Liver (tissue), 9 donors: ENCODE data around the gene MYO7B. TPM values are rescaled to one million over a fixed set of nuclear protein-coding genes. Genes with fewer than 3 reads are reported as not detected.

ENCODE experiments used
- DNase-seq: peaks from one replicate; pipeline ENCODE4 v3.0.0-alpha.2; 2017; ENCODE audit warnings: low spot score
- H3K27ac ChIP-seq, 2 donors: one replicate each; pipeline ENCODE4 v1.7.0; 2013; ENCODE audit warnings: inconsistent platforms in 2 of 2, low read length in 2 of 2, control low read depth in 1 of 2, low read depth in 1 of 2, mild to moderate bottlenecking in 1 of 2
- H3K27me3 ChIP-seq, 4 donors: one replicate each; pipeline versions ENCODE4 v1.6.1 to v1.7.0; 2013; ENCODE audit warnings: low read length in 3 of 4, inconsistent platforms in 1 of 4, mild to moderate bottlenecking in 1 of 4, moderate library complexity in 1 of 4; ENCODE audit not compliant: control insufficient read depth in 4 of 4, insufficient read depth in 4 of 4
- H3K36me3 ChIP-seq, 4 donors: one replicate each; pipeline versions ENCODE4 v1.6.1 to v1.7.0; 2013; ENCODE audit warnings: low read length in 3 of 4, mild to moderate bottlenecking in 3 of 4, low read depth in 1 of 4, moderate library complexity in 1 of 4; ENCODE audit not compliant: control insufficient read depth in 4 of 4, insufficient read depth in 3 of 4
- H3K4me1 ChIP-seq, 4 donors: one replicate each; pipeline versions ENCODE4 v1.6.1 to v1.7.0; 2013; ENCODE audit warnings: low read length in 3 of 4, mild to moderate bottlenecking in 3 of 4, moderate library complexity in 1 of 4; ENCODE audit not compliant: control insufficient read depth in 4 of 4, insufficient read depth in 4 of 4
- H3K4me3 ChIP-seq, 3 donors: one replicate each; pipeline versions ENCODE4 v1.6.1 to v1.7.0; 2013; ENCODE audit warnings: low read length in 3 of 3, control low read depth in 1 of 3, low read depth in 1 of 3, mild to moderate bottlenecking in 1 of 3
- H3K9ac ChIP-seq, 2 donors: one replicate each; pipeline ENCODE4 v1.7.0; 2013; ENCODE audit warnings: low read length in 2 of 2, mild to moderate bottlenecking in 2 of 2, moderate library complexity in 2 of 2, control low read depth in 1 of 2, low read depth in 1 of 2
- H3K9me3 ChIP-seq, 4 donors: one replicate each; pipeline versions ENCODE4 v1.6.1 to v1.7.0; 2013; ENCODE audit warnings: low read length in 3 of 4; ENCODE audit not compliant: control insufficient read depth in 4 of 4
- FOXA1 ChIP-seq: IDR thresholded peaks from 2 replicates; pipeline ENCODE4 v1.6.1; 2016; ENCODE audit warnings: antibody characterized with exemption
- FOXA2 ChIP-seq: IDR thresholded peaks from 2 replicates; pipeline ENCODE4 v1.6.1; 2016; ENCODE audit warnings: antibody characterized with exemption
- GABPA ChIP-seq, 2 donors: IDR thresholded peaks in 1 of 2; conservative IDR thresholded peaks in 1 of 2; 2 replicates each; pipeline ENCODE4 v1.6.1; 2016; ENCODE audit warnings: antibody characterized with exemption in 2 of 2, mild to moderate bottlenecking in 1 of 2, moderate library complexity in 1 of 2
- HNF4A ChIP-seq, 2 donors: conservative IDR thresholded peaks; 2 replicates each; pipeline ENCODE4 v1.6.1; 2016; ENCODE audit warnings: antibody characterized with exemption in 2 of 2, mild to moderate bottlenecking in 2 of 2
- HNF4G ChIP-seq: IDR thresholded peaks from 2 replicates; pipeline ENCODE4 v1.6.1; 2016; ENCODE audit warnings: antibody characterized with exemption
- JUND ChIP-seq, 2 donors: IDR thresholded peaks; 2 replicates each; pipeline ENCODE4 v1.6.1; 2016; ENCODE audit warnings: antibody characterized with exemption in 2 of 2
- NR2F2 ChIP-seq: IDR thresholded peaks from 2 replicates; pipeline ENCODE4 v1.6.1; 2016; ENCODE audit warnings: antibody characterized with exemption
- RAD21 ChIP-seq, 2 donors: IDR thresholded peaks; 2 replicates each; pipeline ENCODE4 v1.6.1; 2016; ENCODE audit warnings: antibody characterized with exemption in 2 of 2, mild to moderate bottlenecking in 2 of 2
- RXRA ChIP-seq, 2 donors: IDR thresholded peaks; 2 replicates each; pipeline ENCODE4 v1.6.1; 2017 to 2018; ENCODE audit warnings: antibody characterized with exemption in 2 of 2, mild to moderate bottlenecking in 1 of 2
- SP1 ChIP-seq: IDR thresholded peaks from 2 replicates; pipeline ENCODE4 v1.6.1; 2018; ENCODE audit warnings: antibody characterized with exemption, mild to moderate bottlenecking
- TAF1 ChIP-seq: conservative IDR thresholded peaks from 2 replicates; pipeline ENCODE4 v1.6.1; 2016; ENCODE audit warnings: antibody characterized with exemption, mild to moderate bottlenecking
- YY1 ChIP-seq: IDR thresholded peaks from 2 replicates; pipeline ENCODE4 v1.6.1; 2016; ENCODE audit warnings: antibody characterized with exemption, mild to moderate bottlenecking
- WGBS: extraction: QIAGEN DNeasy Blood & Tissue Kit; methylation state at CpG from one replicate; pipeline ENCODE4 v1.1.7; 2013; 5-methylcytosine and 5-hydroxymethylcytosine counted together
- polyA plus RNA-seq, 2 donors: library from polyadenylated mRNA; stranded (reverse) in 1 of 2; unstranded in 1 of 2; fragments of 200-250 nt in 1 of 2; fragments of >200 nt in 1 of 2; fragmentation: Nextera tagmentation in 1 of 2; extraction: Ambion mirVana in 1 of 2; gene quantifications; one replicate each; pipeline versions ENCODE4 v1.2.1 to v1.2.3, GENCODE V29; 2013 to 2015
- total RNA-seq, 2 donors: library from RNA; depleted of rRNA; stranded (reverse); fragments of >200 nt; gene quantifications; one replicate each; pipeline ENCODE4 v1.2.3, GENCODE V29; 2014
- TF ChIP-seq, protein P1 (sequence below): IDR thresholded peaks from 2 replicates; pipeline ENCODE4 v1.6.1; 2016; ENCODE audit warnings: antibody characterized with exemption, mild to moderate bottlenecking
- TF ChIP-seq, protein P2 (sequence below): fragments of 150-350 bp; IDR thresholded peaks from 2 replicates; pipeline ENCODE4 v1.5.1; 2017; ENCODE audit warnings: improper control_type of control experiment, low read depth, low read length; ENCODE audit not compliant: missing input control
- TF ChIP-seq, protein P3 (sequence below): IDR thresholded peaks from 2 replicates; pipeline ENCODE4 v1.6.1; 2016; ENCODE audit warnings: antibody characterized with exemption
- TF ChIP-seq, protein P4 (sequence below): IDR thresholded peaks from 2 replicates; pipeline ENCODE4 v1.6.1; 2016; ENCODE audit warnings: antibody characterized with exemption
- TF ChIP-seq, protein P5 (sequence below): IDR thresholded peaks from 2 replicates; pipeline ENCODE4 v1.6.1; 2016; ENCODE audit warnings: antibody characterized with exemption
- donor health status: healthy.
- donor health status: healthy.
- donor health status: healthy.
- donor health status: healthy.
- donor health status: healthy.

The MYO7B gene
- total and polyA plus RNA-seq, 4 donors, result 0.15 to 1.1 (median 0.64) TPM

DNA sequence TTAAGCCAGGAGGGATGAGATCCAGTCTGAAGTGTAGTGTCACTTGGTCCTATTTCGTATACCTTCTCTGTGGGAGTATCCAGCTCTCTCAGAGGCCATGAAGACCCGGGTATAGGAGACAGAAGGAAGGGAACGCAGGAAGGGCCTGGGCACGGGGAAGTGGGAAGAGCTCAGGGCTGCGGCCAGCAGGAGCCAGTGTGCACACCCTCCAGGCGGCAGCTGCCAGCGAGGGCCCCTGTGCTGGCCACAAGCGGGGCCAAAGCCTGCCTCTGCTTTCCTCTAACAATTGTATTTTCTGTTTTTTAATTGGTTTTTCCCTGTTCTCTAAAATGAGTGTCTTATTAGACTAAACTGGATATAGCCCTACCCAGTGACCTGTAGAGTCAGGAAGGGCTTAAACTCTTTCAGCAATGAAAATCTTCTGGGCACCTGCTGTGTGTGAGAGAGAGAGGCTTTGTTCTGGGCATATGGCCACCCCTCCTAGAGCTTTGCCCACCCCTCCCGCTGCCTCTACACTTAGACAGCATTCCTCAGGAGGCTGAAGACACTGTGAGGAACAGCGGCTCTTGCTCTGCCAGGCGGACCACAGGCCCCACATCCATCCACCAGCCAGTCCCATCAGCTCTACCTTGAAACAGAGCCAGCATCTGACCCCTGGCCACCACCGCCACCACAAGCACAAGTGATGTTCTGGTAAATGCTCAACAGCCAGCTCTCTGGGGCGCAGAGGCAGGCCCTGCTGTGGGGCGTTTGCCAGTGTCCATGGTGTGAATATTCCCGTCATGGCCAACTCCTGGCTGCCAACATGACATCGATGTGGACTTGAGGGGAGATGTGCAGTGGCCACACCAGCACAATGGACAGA lies 120.0 kb downstream of the MYO7B start:
- 91% methylated on average over 16 of the region's 16 CpGs for WGBS
- Histone ChIP-seq H3K27me3 (no peaks in the 10 kb centered on the region), H3K4me3 (no peak overlapping the region), H3K36me3 (peaks cover 0 to 14% (median 1%) of the 10 kb centered on the region in 4 donors), H3K9ac (no peak overlapping the region), H3K9me3 (no peaks in the 10 kb centered on the region), H3K27ac (no peak overlapping the region), H3K4me1 (peaks cover 0 to 7% (median 0%) of the 10 kb centered on the region in 4 donors)
- DNase-seq, result no peak
- TF ChIP-seq, protein P1, sequence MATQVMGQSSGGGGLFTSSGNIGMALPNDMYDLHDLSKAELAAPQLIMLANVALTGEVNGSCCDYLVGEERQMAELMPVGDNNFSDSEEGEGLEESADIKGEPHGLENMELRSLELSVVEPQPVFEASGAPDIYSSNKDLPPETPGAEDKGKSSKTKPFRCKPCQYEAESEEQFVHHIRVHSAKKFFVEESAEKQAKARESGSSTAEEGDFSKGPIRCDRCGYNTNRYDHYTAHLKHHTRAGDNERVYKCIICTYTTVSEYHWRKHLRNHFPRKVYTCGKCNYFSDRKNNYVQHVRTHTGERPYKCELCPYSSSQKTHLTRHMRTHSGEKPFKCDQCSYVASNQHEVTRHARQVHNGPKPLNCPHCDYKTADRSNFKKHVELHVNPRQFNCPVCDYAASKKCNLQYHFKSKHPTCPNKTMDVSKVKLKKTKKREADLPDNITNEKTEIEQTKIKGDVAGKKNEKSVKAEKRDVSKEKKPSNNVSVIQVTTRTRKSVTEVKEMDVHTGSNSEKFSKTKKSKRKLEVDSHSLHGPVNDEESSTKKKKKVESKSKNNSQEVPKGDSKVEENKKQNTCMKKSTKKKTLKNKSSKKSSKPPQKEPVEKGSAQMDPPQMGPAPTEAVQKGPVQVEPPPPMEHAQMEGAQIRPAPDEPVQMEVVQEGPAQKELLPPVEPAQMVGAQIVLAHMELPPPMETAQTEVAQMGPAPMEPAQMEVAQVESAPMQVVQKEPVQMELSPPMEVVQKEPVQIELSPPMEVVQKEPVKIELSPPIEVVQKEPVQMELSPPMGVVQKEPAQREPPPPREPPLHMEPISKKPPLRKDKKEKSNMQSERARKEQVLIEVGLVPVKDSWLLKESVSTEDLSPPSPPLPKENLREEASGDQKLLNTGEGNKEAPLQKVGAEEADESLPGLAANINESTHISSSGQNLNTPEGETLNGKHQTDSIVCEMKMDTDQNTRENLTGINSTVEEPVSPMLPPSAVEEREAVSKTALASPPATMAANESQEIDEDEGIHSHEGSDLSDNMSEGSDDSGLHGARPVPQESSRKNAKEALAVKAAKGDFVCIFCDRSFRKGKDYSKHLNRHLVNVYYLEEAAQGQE, result no peak

DNA sequence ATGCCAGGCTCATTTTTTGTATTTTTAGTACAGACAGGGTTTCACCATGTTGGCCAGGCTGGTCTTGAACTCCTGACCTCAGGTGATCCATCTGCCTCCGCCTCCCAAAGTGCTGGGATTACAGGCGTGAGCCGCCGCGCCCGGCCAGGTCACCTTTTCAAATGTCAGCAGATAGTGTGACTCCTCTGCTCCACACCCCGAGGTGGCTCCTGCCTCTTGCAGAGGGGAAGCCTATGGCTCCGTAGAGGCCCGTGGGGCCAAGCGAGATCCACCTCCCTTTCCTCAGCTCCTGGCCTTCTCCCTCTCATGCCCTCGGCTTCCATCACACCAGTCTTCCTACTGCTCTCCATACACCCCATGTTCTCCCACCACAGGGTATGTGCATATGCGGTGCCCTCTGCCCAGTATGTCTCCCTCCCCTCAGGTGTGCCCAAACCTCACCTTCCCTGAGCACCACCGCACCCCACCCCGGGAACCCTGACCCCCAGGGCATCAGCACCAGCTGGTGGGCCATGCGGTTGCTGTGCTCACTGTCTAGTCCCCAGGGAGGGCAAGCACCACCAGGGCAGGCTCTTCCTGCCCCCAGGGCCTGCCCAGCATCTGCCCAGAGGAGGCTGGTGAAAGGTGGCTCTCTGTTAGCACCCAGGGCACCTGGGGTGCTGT lies 121.2 kb downstream of the MYO7B start:
- peaks cover under 1 to 9% (median 4%) of the 10 kb centered on the region in 4 donors for H3K4me1 ChIP-seq
- TF ChIP-seq RXRA (IDR thresholded peaks at IDR 0.05) (no peak), FOXA1 (no peak), HNF4A (conservative IDR thresholded peaks at IDR 0.05) (no peak), RAD21 (IDR thresholded peaks at IDR 0.05) (no peak), NR2F2 (no peak), JUND (IDR thresholded peaks at IDR 0.05) (no peak), HNF4G (no peak), SP1 (no peak), YY1 (no peak), FOXA2 (no peak), TAF1 (no peak), GABPA (IDR thresholded peaks at IDR 0.05 in 1 of 2, conservative IDR thresholded peaks at IDR 0.05 in 1 of 2) (no peak)
- TF ChIP-seq, protein P2, sequence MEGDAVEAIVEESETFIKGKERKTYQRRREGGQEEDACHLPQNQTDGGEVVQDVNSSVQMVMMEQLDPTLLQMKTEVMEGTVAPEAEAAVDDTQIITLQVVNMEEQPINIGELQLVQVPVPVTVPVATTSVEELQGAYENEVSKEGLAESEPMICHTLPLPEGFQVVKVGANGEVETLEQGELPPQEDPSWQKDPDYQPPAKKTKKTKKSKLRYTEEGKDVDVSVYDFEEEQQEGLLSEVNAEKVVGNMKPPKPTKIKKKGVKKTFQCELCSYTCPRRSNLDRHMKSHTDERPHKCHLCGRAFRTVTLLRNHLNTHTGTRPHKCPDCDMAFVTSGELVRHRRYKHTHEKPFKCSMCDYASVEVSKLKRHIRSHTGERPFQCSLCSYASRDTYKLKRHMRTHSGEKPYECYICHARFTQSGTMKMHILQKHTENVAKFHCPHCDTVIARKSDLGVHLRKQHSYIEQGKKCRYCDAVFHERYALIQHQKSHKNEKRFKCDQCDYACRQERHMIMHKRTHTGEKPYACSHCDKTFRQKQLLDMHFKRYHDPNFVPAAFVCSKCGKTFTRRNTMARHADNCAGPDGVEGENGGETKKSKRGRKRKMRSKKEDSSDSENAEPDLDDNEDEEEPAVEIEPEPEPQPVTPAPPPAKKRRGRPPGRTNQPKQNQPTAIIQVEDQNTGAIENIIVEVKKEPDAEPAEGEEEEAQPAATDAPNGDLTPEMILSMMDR, result no peak
- TF ChIP-seq, protein P3, sequence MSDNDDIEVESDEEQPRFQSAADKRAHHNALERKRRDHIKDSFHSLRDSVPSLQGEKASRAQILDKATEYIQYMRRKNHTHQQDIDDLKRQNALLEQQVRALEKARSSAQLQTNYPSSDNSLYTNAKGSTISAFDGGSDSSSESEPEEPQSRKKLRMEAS, result no peak
- TF ChIP-seq, protein P4, sequence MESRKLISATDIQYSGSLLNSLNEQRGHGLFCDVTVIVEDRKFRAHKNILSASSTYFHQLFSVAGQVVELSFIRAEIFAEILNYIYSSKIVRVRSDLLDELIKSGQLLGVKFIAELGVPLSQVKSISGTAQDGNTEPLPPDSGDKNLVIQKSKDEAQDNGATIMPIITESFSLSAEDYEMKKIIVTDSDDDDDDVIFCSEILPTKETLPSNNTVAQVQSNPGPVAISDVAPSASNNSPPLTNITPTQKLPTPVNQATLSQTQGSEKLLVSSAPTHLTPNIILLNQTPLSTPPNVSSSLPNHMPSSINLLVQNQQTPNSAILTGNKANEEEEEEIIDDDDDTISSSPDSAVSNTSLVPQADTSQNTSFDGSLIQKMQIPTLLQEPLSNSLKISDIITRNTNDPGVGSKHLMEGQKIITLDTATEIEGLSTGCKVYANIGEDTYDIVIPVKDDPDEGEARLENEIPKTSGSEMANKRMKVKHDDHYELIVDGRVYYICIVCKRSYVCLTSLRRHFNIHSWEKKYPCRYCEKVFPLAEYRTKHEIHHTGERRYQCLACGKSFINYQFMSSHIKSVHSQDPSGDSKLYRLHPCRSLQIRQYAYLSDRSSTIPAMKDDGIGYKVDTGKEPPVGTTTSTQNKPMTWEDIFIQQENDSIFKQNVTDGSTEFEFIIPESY, result no peak
- TF ChIP-seq, protein P5, sequence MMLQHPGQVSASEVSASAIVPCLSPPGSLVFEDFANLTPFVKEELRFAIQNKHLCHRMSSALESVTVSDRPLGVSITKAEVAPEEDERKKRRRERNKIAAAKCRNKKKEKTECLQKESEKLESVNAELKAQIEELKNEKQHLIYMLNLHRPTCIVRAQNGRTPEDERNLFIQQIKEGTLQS, result no peak
- TF ChIP-seq, protein P1, result no peak
- H3K9me3 ChIP-seq, result no peaks in the 10 kb centered on the region
- DNase-seq, result no peak
- peaks cover 0 to 14% (median 1%) of the 10 kb centered on the region in 4 donors for H3K36me3 ChIP-seq
- H3K9ac ChIP-seq, result no peak overlapping the region
- no peak overlapping the region for H3K27ac ChIP-seq
- H3K4me3 ChIP-seq, result no peak overlapping the region
- WGBS, result 93% methylated on average over 15 of the region's 15 CpGs
- H3K27me3 ChIP-seq, result no peaks in the 10 kb centered on the region
